Fibroblast of peridontal ligament (primary cell): Measurements from ENCODE around the gene SOWAHA.

Source experiments
- DNase-seq: peaks from one replicate; pipeline ENCODE4 v3.0.0-alpha.2; 2010; ENCODE audit errors: extremely low read depth

The SOWAHA gene

GRCh38 chr5:132825834-132826391 is 12.8 kb downstream of the SOWAHA start:
- no peak for DNase-seq

GRCh38 chr5:132826424-132827082 is 13.5 kb downstream of the SOWAHA start:
- DNase-seq: no peak

GRCh38 chr5:132827943-132828673 is 15.0 kb downstream of the SOWAHA start:
- no peak for DNase-seq

DNA sequence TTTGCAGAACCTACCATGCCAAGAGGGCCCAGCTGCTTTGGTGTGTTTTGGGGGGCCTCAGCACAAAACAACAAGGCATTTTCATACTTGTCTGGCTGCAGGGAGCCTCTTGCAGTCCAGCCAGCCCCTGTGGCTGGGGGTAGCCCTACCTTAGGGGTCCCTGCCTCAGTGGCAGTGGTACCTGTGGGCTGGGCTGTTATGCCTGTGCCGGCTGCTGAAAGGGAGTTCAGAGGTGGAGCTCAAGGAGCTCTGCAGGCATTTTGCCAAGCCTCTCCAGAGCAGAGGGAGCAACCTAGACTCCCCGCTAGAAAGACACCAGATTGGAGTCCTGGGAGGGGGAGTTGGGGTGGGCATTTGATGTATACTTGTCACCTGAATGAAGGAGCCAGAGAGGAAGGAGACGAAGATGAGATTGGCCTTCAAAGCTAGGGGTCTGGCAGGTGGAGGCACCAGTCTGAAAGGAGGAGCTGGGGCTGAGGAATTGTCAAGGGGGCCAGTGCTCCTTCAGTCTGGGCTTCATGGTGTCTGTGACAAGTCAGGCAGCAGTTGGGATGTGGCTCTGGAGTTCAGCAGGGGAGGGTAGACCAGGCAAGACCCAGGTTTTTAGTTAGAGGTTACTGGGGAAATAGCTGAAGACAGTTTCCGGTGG is 15.9 kb downstream of the SOWAHA start:
- DNase-seq: no peak

DNA sequence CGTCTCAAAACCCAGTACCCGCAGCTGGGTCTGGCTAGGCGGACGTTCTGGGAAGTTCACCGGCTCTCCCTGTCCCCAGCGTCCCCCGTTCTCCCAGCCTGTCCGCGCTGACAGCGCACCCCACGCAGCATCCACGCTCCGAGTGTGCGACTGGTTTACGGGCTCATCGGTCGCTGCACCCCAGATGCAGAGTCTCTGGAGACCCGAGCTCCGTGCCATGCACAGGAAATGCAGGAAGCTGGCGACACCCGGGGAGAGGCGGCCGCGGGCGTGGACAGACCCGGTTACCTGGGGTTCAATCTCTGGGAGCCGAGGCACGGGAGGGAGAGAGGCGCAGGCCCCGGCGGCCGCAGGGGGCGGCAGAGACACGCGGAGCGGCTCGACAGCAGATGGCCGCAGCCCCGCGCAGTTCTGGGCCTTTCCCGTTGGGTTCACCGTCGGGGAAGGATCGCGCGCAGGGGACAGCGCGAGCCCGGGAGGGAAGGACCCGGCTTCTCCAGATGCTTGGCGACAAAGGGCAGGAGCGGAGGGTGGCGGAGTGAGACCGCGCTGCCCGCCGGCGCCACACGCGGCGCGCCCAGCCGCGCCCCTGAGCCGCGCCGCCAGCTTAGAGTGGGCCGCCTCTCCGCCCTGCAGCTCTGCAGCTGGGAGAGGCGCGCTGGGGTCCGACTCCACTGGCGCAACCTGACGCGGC is 16.8 kb downstream of the SOWAHA start:
- DNase-seq: peak; percentile 49

DNA sequence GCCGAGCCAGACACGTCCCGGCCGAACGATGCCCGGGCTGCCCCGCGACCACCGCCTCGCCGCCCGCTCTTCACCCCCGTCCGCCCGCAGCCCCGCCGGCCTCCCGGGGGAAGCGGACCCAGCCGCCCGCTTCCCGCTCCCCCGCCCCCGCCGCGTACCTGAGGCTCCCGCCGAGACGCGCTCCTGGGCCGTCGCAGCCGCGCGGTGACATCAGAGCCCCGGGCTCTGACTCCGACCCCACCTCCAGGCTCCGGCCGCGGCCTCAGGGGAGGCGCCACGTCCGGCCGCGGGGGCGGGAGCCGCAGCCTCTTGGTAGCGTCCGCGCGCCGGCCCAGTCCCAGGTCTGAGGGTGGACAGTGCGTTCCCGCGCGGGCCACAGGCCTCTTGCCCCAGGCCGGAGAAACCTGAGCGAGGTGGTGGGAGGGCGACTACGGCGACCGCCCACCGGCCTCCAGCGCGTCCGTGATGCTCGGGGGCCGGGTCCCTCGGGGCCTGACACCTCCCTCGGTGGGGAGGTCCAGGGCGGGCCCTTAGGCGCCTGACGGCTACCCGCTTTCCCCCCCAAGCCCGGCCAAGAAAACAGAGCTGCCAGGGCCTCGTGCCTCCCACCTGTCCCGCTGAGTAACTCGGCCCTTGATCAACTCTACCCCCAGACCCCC is 17.5 kb downstream of the SOWAHA start, which contains the start of gene SHROOM1:
TSS of gene SHROOM1 (minus strand) at position 212 of the 659 bp plus-strand sequence. CDS start 4,507 bp downstream, outside the sequence.
- DNase-seq: no peak

GRCh38 chr5:132831095-132831860 is 18.2 kb downstream of the SOWAHA start:
- no peak for DNase-seq

- no peak for DNase-seq
Observed at GRCh38 chr5:132832612-132833011, 19.5 kb downstream of the SOWAHA start.

GRCh38 chr5:132834057-132834456 is 21.0 kb downstream of the SOWAHA start:
- no peak for DNase-seq

DNA sequence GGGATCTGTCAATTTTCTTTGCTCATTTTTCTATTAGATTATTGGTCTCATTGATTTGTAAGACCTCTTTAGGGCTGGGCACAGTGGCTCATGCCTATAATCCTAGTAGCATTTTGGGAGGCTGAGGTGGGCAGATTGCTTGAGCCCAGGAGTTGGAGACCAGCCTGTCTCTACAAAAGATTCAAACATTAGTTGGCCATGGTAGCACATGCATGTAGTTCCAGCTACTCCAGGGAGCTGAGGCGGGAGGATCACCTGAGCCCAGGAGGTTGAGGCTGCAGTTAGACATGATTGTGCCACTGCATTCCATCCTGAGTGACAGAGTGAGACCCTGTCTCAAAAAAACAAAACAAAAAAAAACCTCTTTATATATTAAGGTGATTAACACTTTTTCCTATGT is 23.8 kb downstream of the SOWAHA start:
- DNase-seq: no peak

- no peak for DNase-seq
Observed at GRCh38 chr5:132837868-132838267, 24.8 kb downstream of the SOWAHA start.

- no peak for DNase-seq
Observed at GRCh38 chr5:132838516-132839282, 25.6 kb downstream of the SOWAHA start.

- peak; percentile 84 for DNase-seq
Observed at GRCh38 chr5:132839426-132840301, 26.6 kb downstream of the SOWAHA start.

- no peak for DNase-seq
Observed at GRCh38 chr5:132840313-132840712, 27.2 kb downstream of the SOWAHA start.

DNA sequence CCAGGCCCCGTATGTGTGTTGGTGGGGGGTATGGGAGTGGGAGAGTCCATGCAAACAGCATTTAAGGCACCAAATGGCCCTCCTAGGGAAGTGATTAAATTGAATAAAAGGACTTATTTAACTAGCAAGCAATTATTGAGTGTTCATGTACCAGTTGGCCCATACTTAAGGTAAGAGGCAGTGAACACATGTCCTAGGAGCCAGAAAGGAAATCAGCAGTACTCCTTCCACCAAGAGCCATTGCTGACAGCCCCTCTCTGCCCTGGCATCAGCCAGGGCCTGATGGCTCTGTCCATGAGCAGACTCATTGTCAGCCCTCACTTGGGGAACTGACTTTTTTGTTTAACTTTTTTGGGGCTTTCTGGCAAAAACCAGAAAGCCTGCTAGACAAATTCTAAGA is 27.8 kb downstream of the SOWAHA start:
- DNase-seq: no peak

DNA sequence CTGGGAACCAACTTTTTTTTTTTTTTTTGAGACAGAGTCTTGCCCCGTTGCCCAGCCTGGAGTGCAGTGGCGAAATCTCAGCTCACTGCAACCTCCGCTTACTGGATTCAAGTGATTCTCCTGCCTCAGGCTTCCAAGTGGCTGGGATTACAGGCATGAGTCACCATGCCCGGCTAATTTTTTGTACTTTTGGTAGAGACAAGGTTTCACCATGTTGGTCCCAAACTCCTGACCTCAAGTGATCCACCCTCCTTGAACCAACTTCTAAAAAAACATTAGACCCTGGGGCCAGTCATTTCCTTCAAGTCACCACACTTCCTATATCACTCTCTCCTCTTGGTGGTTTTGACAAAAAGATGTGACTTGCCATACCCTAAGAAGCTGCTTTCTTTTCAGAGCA is 28.2 kb downstream of the SOWAHA start:
- DNase-seq: peak; percentile 72

DNA sequence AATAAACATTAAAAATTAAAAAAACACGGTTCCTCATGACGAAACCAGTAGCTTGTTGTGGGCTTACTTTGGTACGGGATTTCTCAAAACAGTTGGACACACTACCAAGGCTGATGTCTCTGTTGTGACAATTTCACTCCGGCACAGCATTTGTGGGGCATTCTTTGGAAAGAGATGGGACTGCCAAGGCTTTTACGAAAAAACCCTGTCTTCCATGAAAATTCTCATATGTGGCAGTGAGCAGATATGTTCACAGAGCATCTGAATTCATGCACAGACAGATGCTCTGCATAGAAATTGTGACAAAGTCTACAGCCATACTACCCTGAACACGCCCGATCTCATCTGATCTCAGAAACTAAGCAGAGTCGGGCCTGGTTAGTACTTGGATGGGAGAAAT is 35.2 kb downstream of the SOWAHA start:
- no peak for DNase-seq

DNA sequence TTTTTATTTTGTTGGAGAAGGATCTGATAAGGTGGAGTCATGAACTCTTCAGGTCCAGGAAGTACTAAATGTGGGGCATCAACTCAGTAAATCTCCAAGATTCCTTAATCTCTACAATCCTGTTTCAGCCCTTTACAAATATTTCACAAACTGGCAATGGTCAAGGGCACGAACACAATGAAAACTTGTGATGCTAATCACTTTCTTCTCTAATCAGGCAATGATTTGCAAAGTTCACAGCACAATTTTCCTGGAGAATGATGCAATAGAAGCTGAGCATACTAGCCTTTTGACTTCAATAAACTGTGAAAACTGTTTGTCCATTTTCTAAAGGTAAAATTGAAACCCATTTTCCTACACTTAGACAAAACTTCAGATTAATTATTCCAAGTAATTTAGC is 36.2 kb downstream of the SOWAHA start:
- DNase-seq: no peak

DNA sequence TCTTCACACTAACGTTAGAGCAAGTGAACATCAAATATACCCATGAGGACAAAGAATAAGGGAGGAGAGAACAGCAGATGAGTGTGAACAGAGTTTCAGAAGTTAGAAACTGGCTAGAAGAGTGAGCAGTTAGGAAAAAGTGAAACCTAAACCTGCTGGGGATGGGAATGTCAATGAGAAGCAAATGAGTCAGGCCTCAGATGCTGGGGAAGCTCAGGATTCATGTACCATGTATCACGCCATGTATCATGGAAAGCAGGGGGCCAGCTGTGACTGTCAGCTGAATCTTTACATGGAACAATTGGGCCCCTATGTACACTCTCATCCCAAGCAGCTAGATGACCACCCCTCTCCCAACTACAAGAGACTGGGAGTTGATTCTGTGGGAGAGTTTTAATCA is 37.0 kb downstream of the SOWAHA start:
- DNase-seq: peak; percentile 54
